ENCODE data around the gene SF3B3.
A peak's percentile ranks its signal among the peaks of the same experiment; 100 is the strongest.
"Not testable (repeated sequence)": the region's sequence is repeated elsewhere in the genome, so short reads cannot be mapped to it uniquely, and the experiment has no call there.

SF3B3 gene

GRCh38 chr16:70592106-70592571 is 68.5 kb downstream of the SF3B3 start:
- no peak for DNase-seq

DNA sequence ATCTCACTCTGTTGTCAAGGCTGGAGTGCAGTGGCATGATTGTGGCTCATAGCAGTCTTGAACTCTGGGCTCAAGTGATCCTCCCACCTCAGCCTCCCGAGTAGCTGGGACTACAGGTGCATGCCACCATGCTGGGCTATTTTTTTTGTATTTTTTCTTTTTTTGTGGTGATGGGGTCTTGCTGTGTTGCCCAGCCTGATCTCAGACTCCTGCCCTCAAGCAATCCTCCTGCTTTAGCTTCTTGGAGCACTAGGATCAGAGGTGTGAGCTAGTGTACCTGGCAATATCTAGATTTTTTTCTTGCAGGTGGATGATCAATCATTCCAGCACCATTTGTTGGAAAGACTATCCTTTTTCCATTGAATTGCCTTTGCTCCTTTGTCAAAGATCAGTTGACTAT is 69.9 kb downstream of the SF3B3 start:
- no peak for DNase-seq

- DNase-seq = no peak
These were observed 71.0 kb downstream of the SF3B3 start for GRCh38 chr16:70594569-70594968.

DNA sequence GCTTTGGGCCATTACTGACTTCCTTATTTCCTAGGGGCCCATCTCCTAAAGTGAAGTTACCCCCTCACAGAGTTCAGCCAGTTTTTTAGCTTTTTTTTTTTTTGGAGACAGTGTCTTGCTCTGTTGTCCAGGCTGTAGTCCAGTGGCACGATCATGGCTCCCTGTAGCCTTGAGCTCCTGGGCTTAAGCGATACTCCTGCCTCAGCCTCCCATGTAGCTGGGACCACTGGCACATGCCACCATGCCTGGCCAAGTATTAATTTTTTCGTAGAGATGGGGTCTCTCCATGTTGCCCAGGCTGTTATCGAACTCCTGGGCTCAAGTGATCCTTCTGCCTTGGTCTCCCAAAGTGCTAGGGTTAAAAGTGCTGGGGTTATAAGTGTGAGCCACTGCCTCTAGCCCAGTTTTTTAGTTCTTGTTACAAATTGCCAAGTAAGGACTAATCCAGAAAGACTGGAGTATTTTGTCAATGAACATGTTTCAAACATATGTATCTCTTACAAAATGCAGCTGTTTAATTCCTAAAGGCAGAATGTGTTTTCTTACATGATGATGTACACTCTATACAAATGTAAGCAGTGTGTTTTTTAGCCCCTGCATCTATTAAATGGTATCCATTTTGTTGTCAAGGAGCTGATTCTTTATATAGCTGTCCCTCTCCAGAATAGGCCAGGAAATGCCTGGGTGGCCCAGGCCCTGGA is 73.7 kb downstream of the SF3B3 start:
- DNase-seq = no peak

GRCh38 chr16:70598937-70599503 is 75.4 kb downstream of the SF3B3 start:
- no peak for DNase-seq

- no peak for DNase-seq
These were observed 77.1 kb downstream of the SF3B3 start for GRCh38 chr16:70600730-70601129.

DNA sequence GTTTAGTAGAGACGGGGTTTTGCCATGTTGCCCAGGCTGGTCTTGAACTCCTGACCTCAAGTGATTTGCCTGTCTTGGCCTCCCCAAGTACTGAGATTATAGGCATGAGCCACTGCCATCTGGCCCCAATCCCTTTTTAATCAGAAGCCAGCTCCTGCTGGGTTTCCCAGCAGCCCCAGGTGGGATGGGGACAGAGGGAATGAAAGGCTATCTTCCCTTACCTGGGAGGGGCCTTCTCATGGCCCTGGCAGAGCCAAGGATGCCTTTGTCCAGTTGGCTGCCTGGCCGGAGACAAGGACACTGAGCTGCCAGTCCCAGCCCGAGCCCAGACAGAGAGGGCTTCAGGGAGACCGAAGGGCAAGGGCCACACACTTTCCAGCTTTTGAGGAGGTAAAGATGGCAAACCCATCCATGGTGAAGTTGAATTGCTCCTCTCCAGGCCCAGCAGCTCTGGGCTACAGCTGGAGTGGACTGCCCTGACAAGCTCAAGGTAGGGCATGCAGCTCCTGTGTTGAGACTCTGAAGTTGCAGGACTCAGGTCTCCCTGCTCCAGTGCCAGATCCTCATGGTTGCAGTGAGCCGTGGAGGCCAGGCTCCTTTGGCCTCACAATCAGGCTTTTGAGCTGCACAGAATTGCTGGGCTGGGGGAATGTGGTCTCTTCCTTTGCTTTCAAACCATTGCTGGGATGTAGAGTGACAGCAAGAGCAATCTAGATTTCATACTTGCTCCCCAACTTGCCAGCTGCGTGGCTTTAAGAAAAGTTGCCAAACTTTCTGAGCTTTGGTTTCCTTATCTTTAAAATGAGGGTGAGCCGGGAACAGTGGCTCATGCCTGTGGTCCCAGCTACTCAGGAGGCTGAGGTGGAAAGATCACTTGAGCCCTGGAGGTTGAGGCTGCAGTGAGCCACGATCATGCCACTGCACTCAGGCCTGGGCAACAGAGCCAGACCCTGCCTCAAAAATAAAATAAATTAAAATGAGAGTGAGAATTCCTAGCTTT is 78.3 kb downstream of the SF3B3 start:
- no peak for DNase-seq

GRCh38 chr16:70602831-70603230 is 79.2 kb downstream of the SF3B3 start:
- no peak for DNase-seq

DNA sequence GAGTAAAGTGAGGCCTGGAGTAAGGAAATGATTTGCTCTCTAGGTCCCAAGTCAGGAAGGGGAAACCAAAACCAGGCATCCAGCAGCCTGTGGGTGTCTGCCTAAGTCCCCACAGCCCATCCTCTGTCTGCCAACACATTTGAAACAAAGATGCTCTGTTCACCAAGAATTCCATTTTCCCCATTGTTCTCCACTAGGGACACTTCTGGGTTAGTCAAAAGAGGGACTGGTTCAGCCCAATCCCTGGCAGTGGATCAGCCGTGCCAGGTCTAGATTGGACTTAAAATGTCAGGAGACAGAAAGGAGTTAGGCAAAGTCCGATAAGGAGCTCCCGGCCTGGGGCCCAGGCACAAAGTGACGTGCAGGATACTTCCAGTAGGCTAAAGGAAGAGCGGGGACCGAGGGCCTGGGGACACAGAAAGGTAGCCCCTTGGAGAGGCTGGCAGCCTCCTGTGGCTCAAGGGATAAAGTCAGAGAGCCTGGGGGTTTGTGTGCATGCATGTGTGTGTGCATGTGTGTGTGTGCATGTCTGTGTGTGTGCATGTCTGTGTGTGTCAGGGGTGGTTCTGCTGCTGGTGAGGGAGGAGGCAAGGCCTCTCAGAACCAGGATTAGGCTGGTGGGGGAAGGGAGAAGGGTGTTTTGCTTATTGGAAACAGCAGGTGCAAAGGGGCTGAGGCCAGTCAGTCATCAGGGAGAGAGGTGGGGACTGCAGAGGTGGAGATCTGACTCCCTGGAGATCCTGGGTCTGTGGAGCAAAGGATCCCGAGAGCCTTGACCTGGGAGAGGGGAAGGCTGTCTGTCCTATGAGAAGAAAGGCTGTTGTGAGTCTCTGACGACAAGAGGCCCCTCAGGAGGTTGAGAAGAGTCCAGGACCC is 81.0 kb downstream of the SF3B3 start:
- peak in 1 of 2 experiments; percentile 36 for DNase-seq

GRCh38 chr16:70605283-70605657 is 81.7 kb downstream of the SF3B3 start:
- DNase-seq = no peak

DNA sequence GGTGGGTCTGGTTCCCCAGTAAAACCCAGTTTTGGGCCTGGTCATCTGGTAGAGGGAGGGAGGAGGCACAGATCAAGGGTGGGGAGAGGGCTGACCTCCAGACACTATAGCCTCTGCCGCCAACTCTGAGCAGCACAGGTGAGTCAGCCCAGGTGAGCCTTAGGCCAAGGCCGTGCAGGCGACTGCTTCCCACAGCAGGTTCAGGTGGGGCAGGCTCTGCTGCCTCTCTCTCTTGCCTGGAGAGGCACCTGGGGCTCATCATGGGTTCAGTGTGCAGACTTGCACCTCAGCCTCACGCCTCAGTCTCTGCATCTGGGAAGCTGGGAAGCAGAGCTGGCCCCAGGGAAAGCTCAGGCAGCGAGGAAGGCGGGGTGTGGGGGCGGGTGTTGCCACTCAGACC is 84.9 kb downstream of the SF3B3 start:
- no peak for DNase-seq

GRCh38 chr16:70610273-70611223 is 86.9 kb downstream of the SF3B3 start:
- DNase-seq = no peak

- DNase-seq = no peak
These were observed 87.6 kb downstream of the SF3B3 start for GRCh38 chr16:70611224-70611598.

DNA sequence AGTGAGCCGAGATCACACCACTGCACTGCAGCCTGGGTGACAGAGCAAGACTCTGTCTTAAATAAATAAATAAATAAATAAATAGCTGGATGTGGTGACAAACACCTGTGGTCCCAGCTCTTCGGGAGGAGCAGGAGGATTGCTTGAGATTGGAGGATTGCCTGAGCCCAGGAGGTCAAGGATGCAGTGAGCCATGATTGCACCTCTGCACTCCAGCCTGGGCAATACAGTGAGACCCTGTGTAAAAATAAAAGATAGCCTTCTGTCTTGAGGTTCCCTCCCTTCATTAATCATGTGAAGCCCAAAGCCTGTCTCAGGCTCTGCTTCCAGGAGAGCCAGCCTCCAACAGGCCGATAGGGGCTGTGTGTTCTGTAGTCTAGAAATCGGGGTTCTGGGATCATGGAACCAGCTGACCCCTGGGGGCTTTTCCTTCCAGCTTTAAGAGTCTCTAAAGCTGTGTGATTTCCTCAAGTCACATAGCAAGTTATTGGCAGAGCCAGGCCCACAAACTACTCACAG is 88.2 kb downstream of the SF3B3 start:
- DNase-seq = no peak

DNA sequence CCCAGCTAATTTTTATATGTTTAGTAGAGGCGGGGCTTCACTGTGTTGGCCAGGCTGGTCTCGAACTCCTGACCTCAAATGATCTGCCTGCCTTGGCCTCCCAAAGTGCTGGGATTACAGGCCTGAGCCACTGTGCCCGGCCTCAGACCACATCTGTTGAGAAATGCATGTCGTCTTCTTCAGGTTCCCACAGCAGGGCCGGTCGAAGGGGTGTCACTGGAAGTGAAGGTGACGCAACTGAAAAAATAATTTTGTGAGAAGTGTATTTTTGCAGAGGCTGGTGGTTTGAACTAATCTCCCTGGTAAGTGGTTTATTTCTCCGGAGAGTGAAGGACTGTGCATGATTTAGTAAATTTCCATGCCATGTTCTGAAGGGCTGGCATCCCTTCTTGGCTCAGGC is 89.3 kb downstream of the SF3B3 start:
- no peak for DNase-seq

DNA sequence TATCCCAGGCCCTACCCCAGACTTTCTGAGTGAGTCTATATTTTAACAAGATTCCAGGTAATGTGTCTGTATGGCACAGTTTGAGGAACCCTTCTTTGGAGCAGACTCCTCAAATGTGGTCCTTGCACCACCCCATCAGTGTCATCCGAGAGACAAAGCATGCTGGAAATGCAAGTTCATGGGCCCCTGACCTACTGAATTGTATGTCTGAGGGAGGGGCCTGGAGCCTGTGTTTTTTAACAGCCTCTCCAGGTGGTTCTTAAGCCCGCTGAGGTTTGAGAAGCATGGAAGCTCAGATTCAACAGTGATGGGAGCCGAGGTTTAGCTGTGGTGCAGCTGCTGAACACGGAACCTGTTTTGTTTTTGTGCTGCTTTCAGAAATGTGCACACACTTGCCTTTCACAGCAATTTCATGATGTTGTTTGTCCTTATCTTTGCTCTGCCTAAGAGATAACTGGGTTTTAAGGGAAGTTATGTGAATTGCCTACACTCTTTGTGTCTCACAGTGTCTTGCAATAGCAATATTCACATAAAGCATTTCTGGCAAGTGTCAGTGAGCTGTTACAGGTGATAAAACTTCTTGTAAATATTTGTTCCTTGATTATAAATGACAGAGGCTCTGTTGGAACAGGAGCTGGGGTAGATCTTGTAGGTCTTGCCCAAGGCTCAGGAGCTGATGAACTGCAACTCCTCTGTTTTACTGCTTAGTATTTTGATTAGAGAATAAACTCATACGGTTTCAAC is 90.8 kb downstream of the SF3B3 start:
- DNase-seq = no peak

GRCh38 chr16:70615945-70616344 is 92.3 kb downstream of the SF3B3 start:
- DNase-seq = no peak

DNA sequence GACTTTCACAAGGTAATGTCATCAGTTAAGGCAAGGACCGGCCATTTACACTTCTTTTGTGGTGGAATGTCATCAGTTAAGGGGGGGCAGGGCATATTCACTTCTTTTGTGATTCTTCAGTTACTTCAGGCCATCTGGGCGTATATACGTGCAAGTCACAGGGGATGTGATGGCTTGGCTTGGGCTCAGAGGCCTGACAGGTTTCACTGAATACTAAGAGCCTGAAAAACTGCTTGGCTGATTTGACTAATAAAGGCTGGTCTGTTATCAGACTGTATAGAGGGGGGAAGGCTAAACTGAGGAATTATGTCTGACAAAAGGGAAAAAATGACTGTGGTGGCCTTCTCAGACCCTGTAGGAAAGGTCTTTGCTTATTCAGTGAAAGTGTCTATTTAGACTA is 98.2 kb downstream of the SF3B3 start:
- DNase-seq = not testable (repeated sequence)

Data from NCI-H526 (cell line).